Pulmonary artery endothelial cell (primary cell): ENCODE data around the gene BCKDHB. TPM values are rescaled to one million over a fixed set of nuclear protein-coding genes. Genes with fewer than 3 reads are reported as not detected.
"Not testable (repeated sequence)": the region's sequence is repeated elsewhere in the genome, so short reads cannot be mapped to it uniquely, and the experiment has no call there.

ENCODE experiments used
- DNase-seq: peaks from one replicate; pipeline ENCODE4 v3.0.0-alpha.2; 2011; ENCODE audit warnings: low read depth, low spot score
- total RNA-seq: library from RNA; depleted of rRNA; stranded (reverse); fragments of >200 nt; gene quantifications from 2 replicates; pipeline ENCODE4 v1.2.3, GENCODE V29; 2014

The BCKDHB gene
- total RNA-seq, 1 donor from 2014 or later, result 10.4 TPM

DNA sequence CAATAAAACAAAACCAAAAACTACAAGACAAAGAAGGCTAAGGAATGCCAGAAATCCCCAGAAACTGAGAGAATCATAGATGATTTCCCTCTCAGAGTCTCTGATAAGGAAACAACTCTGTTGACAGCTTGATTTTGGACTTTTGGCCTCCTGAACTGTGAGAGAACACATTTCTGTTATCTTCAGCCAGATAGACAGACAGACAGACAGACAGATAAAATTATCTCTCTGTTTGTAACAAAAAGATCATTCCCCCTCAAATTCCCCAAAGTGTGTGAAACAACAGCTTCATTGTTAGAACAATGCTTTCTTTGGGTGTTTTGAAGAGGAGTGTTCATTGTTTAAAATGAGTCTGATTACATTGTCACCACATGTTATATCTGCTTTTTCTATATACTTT is 148.2 kb downstream of the BCKDHB start:
- no peak for DNase-seq

DNA sequence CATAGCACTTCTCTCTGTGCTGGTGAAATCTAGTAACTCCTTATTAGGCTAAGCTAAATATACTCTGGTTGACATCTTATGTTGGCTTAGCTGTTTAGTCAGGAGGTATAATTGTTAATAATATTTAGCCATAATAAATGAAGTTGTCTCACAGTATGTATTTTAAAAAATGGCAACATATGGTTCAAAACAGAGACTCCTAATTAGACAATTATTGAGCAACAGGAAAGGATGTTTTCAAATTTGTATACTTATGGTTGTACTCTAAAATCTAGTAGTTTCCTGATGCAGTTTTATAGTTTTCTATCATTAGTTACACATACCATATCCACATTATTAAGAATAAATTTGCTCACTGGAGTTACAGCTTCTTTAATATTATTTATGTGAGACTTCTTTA is 150.2 kb downstream of the BCKDHB start:
- DNase-seq, result no peak

DNA sequence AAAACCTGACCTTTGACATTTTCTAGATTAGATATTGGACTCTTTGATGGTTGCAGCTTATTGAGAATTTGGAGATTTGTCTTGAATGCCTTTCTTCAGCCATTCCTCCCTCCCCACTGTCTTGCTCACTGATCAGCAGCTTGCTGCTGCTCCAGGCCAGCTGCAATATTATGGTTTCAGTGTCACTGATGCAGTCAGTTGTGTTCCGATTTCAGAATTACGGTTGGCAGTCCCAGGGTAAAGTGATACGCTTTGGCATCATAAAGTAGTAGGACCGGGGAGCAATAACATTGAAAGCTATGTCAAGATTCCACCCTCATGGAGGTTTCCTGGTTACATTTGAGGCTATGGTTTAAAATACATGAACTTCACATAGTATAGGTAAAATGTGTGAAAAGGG is 152.6 kb downstream of the BCKDHB start:
- no peak for DNase-seq

DNA sequence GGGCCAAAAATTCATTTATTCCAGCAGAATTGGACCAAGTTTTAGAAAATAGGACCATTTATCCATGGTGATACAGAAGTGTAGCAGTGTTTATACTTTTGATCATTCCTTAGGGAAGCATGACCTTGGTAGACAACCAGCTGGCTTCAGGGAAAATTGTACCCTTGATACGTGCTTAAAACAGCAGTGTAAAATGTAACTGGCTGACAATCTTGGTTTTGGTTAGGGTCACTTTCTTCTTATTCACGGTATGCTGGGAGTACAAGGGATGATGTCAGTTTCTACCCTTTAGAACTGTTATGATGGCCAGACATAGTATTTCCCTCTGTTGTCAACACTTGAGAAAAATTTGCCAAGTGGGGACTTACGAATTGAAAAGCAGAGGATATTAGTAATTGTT is 157.1 kb downstream of the BCKDHB start:
- DNase-seq, result no peak

DNA sequence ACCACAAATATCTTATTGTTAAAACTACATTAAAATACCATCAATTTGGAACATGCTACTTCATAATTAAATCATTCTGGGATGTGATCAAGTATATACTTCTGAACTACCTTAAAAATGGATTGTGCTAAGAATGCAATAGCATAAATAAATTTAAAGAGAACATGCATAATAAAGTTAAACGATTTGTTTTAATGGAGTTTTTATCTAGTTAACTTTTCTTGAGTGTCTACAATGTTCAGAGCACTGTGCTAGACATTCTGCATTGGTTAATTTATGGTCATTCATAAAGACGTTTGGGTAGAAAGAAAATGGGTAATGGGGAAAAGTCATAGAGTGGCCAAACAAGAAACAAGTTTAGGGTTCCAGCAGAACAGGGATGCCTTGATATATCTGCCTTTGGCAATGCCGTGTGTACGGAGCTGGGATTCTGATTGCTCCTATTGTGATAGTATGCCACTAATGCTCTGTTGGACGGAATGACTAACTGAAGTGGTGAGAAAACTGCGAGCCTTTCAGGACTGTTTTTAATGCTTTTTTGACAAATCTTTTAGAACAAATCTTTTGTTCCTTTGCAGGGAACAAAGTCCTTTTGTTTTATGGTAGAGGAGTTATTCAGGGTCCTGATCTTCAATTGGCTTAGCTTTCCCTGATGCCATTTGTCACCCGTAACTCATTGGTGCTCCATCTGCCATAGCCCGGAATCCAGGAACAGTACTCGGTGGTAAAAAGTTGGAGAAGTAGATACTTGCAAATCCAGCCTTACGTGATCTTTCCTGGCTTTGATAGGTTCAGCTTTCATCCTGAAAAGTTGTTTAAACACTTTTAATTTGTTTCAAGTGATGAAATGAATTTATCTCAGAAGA is 162.6 kb downstream of the BCKDHB start:
- DNase-seq, result no peak

DNA sequence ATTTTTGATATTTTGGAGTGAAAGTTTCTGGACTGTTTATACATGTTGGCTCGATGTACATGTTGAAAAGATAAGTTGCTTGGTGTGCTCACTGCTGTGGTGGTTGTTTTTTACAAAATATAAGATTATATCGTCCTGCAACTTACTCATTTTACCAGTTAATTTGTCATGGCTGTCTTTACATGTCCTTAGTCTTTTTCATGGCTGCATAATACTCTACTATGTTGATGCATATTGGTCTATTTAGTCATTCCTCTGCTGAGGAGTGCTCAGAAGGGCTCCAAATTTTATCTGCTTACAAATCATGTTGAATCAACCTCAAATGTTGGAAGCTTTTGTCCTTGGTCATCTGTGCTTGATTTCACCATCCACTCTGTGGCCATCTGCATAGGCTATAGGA is 164.6 kb downstream of the BCKDHB start:
- DNase-seq, result no peak

DNA sequence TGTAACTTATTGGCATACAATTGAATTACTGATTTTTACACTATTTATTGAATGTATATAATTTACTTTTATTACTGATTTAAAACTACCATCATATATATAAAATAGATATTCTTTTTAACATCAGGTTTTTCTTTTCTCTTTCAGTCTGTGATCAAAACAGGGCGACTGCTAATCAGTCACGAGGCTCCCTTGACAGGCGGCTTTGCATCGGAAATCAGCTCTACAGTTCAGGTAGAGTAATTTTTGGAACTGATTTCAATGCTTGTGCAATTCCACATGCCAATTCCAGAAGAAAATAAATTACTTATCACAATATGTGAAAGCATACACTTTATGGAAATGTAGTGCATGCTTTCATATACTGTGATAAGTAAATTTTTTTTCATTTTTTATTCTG is 166.5 kb downstream of the BCKDHB start:
- DNase-seq, result no peak

DNA sequence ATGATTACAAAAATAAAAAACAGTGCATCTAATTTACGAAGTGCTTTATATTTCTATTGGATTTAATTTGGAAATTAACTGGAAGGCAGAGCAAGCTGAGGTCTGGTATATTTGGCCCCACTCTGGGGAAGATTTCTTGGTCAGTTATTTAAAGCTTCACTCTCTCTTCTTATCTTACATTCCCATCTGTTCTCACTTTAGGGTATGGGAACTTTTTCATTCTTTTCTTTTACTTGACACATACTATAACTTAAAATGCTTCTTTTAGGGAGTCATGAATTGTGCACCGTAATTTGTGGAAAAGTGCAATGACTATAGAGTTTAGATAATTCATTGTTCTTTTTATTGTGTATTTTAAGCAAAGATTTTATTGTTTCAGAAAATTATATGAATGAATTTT is 170.4 kb downstream of the BCKDHB start:
- no peak for DNase-seq

DNA sequence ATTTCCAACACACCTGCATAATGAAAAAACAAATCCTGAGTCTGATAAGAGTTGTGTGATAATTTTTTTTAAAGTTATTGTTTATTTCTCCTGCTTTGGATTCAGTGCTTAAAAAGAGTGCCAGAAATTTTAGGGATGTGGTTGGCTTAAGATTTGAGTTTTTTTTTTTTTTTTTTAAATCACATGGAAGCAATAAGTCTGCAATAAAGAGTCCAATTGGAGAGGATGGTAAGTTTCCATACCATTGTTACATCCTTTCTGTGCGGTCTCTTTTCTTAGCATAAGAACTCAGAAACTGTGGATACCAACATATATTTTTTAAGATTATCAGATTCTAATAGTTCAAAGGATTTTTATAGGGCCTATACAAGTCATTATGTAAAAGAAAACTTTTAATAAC is 171.0 kb downstream of the BCKDHB start:
- DNase-seq, result no peak

DNA sequence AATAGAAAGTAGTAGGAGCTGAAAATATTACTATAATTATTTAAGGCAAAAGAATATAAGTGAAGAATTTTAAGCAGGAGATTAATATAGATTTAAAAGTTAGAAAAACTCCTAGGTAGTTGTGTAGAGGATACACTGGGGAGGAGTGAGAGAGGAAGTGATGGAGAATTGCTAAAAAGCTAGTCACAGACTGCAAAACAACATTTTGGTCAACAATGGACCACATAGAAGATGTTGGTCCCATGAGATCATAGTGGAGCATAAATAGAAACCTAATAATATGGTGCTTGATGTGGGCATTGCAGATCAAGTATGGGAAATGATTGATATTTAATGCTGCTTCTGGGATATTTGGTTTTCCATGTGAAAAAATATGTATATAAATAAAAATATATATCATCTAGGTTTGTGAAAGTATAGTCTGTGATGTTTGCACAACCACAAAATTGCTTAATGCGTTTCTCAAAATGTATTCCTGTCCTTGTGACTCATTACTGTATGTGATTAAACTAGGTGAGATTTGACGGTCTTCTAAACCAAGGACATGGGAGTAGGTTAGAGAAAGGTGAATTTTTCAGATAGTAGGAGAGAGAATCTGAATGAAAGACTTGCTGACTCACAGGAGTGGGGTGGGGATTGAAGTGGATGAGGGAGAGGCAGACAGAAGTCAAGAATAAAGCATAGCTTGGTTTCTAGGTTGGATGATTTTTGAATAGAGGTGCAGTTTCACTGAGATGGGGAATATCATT is 174.0 kb downstream of the BCKDHB start:
- no peak for DNase-seq

DNA sequence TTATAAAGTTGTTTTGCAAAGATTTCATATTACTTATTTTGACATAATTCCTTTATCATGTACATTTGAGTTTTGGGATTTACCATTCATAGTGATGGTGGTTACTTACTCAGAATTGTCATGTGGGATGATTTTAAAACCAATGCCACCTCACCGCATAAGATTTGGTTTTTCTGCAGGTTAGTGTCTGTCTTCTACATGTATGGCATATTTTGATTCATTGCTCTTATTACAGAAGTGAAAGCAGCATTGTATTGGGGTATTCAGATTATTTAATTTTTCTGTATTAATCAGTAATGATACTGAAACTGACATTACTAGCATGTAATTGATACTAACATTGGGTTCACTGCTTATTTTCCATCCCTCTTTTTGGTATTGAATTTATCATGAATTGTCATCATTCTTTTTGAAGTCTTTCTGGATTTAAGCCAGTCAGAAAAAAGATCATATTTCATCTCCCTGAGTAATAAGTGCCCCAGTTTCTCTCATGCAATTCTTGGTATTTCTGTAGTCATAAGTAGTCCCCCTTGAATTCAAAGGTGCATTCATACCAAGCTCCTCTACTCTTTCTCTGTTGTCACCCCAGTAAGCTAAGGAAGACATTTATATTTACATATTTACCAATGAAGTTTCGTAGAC is 176.6 kb downstream of the BCKDHB start:
- DNase-seq, result no peak

DNA sequence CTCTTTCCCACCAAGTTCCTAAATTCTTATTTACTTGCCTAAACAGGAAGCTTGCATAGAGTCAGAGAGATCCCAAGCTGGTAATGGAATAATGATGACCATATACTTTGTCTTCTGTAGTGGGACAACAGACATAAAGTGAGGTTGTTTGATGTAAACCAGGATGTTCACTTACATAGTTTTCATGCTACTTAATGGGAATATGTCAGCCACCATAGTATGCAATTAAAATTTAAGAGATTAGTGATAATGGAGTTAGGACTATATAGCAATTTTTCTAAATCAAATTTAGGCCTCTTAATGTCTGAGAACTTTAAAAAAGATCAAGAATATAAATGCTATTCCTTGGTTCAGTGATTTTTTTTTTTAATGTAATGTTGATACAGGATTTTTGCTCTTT is 180.6 kb downstream of the BCKDHB start:
- DNase-seq, result no peak

DNA sequence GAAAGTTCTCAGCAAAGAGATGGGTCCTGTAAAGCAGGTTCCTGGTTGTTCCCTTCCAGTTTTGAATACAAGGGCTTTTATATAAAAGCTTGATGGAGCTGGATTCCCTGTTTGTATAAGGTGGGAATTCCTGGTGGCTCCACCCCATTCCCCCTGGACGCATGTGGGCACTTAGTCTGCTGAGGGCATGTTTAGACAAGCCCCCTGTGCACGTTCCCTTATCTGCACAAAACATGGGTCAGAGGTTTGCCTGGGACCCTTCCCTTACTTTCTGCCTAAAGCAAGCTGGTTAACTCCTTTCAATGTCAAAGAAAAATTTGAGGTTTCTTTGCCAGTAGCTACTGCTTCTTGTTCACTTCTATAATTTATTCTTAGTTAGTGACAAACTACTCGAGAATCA is 181.1 kb downstream of the BCKDHB start:
- DNase-seq, result no peak

DNA sequence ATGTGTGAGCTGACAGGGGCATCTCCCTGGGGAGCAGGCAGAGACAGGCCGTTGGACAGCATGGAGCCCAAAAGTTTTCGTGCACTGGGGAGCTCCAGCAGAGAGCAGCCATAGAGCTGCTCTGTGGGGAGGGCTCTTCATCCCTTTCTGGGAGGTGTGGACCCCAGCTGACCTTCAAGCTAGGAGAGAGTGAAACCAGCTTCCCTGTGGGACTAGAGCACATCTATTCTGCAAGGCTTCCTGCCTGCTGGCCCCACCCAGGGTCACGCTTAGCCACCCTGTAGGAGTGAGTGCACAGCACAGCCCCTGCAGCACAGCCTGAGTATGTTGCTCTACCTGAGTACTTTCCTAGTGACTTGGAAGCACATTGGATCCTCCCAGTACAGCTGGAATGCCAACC is 183.3 kb downstream of the BCKDHB start:
- no peak for DNase-seq

DNA sequence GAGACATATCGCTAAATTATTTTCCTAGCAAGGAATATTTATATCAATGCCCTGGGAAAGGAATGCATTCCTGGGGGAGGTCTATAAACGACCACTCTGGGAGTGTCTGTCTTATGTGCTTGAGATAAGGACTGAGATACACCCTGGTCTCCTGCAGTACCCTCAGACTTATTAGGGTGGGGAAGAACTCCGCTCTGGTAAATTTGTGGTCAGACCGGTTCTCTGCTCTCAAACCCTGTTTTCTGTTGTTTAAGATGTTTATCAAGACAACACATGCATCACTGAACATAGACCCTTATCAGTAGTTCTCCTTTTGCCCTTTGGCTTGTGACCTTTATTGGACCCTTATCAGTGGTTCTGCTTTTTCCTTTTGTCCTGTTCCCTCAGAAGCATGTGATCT is 188.1 kb downstream of the BCKDHB start:
- DNase-seq, result not testable (repeated sequence)

DNA sequence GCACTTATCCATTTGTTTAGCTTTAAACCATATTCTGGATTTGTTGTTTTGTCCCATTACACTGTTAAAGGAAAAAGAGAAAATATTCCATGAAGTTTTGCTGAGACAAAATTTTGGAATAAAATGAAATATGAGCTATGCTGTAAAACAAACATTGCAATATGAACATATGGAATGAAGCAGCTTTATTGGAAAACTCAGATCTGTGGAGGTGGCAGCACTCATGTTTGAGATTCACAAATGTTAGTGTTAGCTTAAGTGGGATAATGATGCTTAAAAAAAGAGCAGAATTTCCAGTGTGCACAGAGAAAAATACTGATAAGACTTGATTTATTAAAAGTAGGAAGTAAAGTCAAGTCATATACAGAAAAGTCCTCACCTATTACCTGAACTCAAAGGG is 196.2 kb downstream of the BCKDHB start:
- DNase-seq, result no peak

DNA sequence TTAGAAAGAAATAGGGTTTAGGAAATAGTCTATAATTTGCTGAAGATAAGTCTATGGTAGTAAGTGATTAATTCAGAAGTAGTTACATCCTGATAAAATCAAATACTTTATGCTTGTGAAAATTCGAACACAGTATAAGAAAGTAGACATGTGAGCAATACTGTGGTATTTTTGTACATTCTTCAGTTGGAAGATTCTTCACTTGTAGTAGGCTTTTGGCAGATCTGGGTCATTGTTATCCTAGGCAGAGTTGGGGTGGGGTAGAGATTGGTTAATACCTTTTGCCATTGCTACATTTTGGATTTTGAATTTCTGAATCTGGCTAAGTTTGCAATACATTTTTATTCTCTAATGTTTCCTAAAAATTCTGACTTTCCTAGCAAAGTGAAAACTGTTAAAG is 197.5 kb downstream of the BCKDHB start:
- DNase-seq, result no peak

DNA sequence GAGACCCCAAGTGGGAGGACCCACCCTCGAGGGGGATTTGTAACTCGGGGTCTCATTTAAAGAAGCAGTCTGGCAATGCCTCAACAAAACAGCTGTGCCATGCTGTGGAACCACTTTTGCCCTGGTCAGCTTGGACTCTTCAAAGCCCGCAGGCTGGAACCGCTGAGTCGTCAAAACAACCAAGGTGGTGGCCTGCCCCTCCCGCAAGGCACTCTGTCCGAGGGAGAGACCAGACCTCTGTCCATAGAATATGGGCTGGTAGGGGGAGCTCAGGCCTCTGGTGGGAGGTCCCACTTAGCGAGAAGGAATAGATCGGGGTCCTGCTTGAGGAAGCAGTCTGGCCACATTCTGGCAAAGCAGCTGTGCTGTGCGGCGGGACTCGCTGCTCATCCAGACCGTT is 208.1 kb downstream of the BCKDHB start:
- no peak for DNase-seq

DNA sequence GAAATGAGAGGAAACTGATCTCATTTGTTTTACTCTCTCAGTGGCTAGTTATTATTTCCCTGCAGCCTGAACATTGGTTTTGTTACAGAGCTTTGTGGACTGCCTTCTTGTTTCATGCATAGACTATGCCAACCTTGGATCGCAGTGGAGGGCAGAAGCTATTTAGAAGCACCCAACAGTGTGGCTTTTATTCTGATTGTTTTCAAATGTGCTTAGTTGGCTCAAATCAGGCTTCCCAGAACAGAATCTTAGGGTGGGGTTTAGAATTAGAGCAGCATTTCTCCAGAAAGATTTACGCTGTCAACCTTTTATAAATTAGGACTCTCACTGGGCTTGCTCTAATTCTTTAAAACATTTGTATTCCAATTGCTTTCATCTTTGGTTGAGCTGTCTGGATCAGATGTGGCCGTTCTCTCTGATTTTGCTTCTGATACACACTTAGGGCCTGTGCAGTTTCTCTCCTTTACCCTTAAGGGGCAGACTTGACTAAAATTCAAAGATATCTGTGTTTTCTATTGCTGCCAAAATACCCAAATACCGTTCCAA is 210.3 kb downstream of the BCKDHB start:
- DNase-seq, result no peak

DNA sequence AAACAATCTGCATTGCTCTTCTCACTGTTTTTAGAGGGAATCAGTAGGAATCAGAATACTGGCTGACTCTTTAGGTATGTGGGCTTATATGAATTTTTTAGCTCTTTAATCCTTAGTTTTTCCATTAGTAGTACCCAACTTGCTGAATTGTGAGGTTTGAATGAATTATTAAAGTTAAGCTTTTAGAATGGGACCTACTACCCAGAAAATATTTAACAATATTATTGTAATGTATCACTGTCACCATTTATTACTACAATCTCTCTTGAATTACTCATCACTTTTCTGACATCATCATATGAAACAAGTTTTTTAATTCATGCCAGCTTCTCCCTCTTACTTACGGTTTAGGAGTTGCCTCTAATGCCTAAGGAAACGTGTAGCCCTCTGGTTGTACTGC is 212.7 kb downstream of the BCKDHB start:
- DNase-seq, result no peak

DNA sequence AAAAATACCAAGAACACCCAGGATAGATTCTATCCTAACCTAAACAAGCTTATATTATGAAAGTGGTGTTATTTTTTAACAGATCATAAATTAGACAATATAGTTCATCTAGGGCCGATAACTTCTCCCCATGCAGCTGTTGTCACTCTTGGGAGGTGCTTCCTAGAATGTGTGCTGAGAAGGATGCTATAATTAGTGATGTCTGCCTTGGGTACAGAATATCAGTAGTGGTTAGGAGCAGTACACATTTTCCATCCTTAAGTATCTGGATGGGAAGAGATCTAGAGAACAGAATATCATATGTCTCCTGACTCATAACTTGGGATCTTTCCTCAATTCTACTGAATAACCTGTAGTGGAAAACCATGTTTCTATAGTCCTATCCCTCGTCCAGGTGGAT is 214.5 kb downstream of the BCKDHB start:
- no peak for DNase-seq

DNA sequence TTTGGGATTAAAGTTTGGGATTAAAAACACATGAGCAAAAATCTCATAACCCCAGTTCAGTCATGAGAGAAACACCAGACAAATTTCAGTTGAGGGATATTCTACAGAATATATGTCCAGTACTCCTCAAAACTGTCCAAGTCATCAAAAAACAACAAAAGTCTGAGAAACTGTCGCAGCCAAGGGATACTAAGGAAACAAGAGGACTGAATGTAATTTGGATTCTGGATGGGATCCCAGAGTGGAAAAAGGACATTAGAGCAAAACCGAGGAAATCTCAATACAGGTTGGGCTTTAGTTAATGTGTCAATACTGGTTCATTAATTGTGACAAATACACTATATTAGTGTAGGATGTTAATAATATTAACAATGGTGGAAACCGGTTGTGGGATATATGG is 219.3 kb downstream of the BCKDHB start:
- no peak for DNase-seq
